ENCODE data around the gene UBA1.

Gene UBA1

GRCh38 chrX:47170861-47171692 is 22.6 kb upstream of the UBA1 start:
- peaks cover 51% of the 10 kb centered on the region for H3K36me3 ChIP-seq (ENCODE audit: insufficient read depth, low read length)
- H3K9me3 ChIP-seq (ENCODE audit: insufficient read depth, low read depth, low read length) = no peaks in the 10 kb centered on the region
- no peak overlapping the region for H3K9ac ChIP-seq (ENCODE audit: low read depth, low read length)
- no peak overlapping the region for H3K27ac ChIP-seq (ENCODE audit: low read depth, low read length)
- WGBS = 93% methylated on average over 32 of the region's 34 CpGs
- H3K4me3 ChIP-seq (ENCODE audit: low read length) = no peak overlapping the region
- H3K4me1 ChIP-seq (ENCODE audit: insufficient read depth, low read length) = no peaks in the 10 kb centered on the region
- H3K27me3 ChIP-seq (ENCODE audit: insufficient read depth, low read length) = no peaks in the 10 kb centered on the region

- Histone ChIP-seq H3K9ac (ENCODE audit: low read depth, low read length) (no peak overlapping the region), H3K4me3 (ENCODE audit: low read length) (no peak overlapping the region), H3K27me3 (ENCODE audit: insufficient read depth, low read length) (no peaks in the 10 kb centered on the region), H3K27ac (ENCODE audit: low read depth, low read length) (no peak overlapping the region), H3K36me3 (ENCODE audit: insufficient read depth, low read length) (peaks cover 61% of the 10 kb centered on the region), H3K9me3 (ENCODE audit: insufficient read depth, low read depth, low read length) (no peaks in the 10 kb centered on the region), H3K4me1 (ENCODE audit: insufficient read depth, low read length) (no peaks in the 10 kb centered on the region)
- 98% methylated on average over 2 of the region's 2 CpGs for WGBS
Observed at GRCh38 chrX:47171996-47172395, 21.6 kb upstream of the UBA1 start.

- H3K4me1 ChIP-seq (ENCODE audit: insufficient read depth, low read length) = no peaks in the 10 kb centered on the region
- peaks cover 66% of the 10 kb centered on the region for H3K36me3 ChIP-seq (ENCODE audit: insufficient read depth, low read length)
- WGBS = 92% methylated on average over 7 of the region's 7 CpGs
- no peaks in the 10 kb centered on the region for H3K9me3 ChIP-seq (ENCODE audit: insufficient read depth, low read depth, low read length)
- no peak overlapping the region for H3K27ac ChIP-seq (ENCODE audit: low read depth, low read length)
- H3K4me3 ChIP-seq (ENCODE audit: low read length) = no peak overlapping the region
- H3K9ac ChIP-seq (ENCODE audit: low read depth, low read length) = no peak overlapping the region
- H3K27me3 ChIP-seq (ENCODE audit: insufficient read depth, low read length) = no peaks in the 10 kb centered on the region
Observed at GRCh38 chrX:47172549-47172948, 21.1 kb upstream of the UBA1 start.

- H3K9me3 ChIP-seq (ENCODE audit: insufficient read depth, low read depth, low read length) = no peaks in the 10 kb centered on the region
- no peaks in the 10 kb centered on the region for H3K27me3 ChIP-seq (ENCODE audit: insufficient read depth, low read length)
- no peak overlapping the region for H3K9ac ChIP-seq (ENCODE audit: low read depth, low read length)
- no peak overlapping the region for H3K4me3 ChIP-seq (ENCODE audit: low read length)
- H3K27ac ChIP-seq (ENCODE audit: low read depth, low read length) = no peak overlapping the region
- H3K4me1 ChIP-seq (ENCODE audit: insufficient read depth, low read length) = no peaks in the 10 kb centered on the region
- H3K36me3 ChIP-seq (ENCODE audit: insufficient read depth, low read length) = peaks cover 71% of the 10 kb centered on the region
- WGBS = 94% methylated on average over 17 of the region's 18 CpGs
Observed at GRCh38 chrX:47172971-47173792, 20.4 kb upstream of the UBA1 start.

GRCh38 chrX:47174376-47174775 is 19.3 kb upstream of the UBA1 start:
- Histone ChIP-seq H3K27ac (ENCODE audit: low read depth, low read length) (no peak overlapping the region), H3K9ac (ENCODE audit: low read depth, low read length) (no peak overlapping the region), H3K9me3 (ENCODE audit: insufficient read depth, low read depth, low read length) (no peaks in the 10 kb centered on the region), H3K36me3 (ENCODE audit: insufficient read depth, low read length) (peaks cover 74% of the 10 kb centered on the region), H3K4me3 (ENCODE audit: low read length) (no peak overlapping the region), H3K27me3 (ENCODE audit: insufficient read depth, low read length) (no peaks in the 10 kb centered on the region), H3K4me1 (ENCODE audit: insufficient read depth, low read length) (no peaks in the 10 kb centered on the region)
- 94% methylated on average over 12 of the region's 12 CpGs for WGBS

- Histone ChIP-seq H3K9ac (ENCODE audit: low read depth, low read length) (no peak overlapping the region), H3K9me3 (ENCODE audit: insufficient read depth, low read depth, low read length) (no peaks in the 10 kb centered on the region), H3K4me3 (ENCODE audit: low read length) (no peak overlapping the region), H3K27ac (ENCODE audit: low read depth, low read length) (no peak overlapping the region), H3K4me1 (ENCODE audit: insufficient read depth, low read length) (no peaks in the 10 kb centered on the region), H3K36me3 (ENCODE audit: insufficient read depth, low read length) (peaks cover 73% of the 10 kb centered on the region), H3K27me3 (ENCODE audit: insufficient read depth, low read length) (no peaks in the 10 kb centered on the region)
- 95% methylated on average over 23 of the region's 23 CpGs for whole genome bisulfite sequencing
Observed at GRCh38 chrX:47174846-47175587, 18.6 kb upstream of the UBA1 start.

GRCh38 chrX:47175588-47175980 is 18.0 kb upstream of the UBA1 start:
- peaks cover 73% of the 10 kb centered on the region for H3K36me3 ChIP-seq (ENCODE audit: insufficient read depth, low read length)
- no peaks in the 10 kb centered on the region for H3K4me1 ChIP-seq (ENCODE audit: insufficient read depth, low read length)
- no peak overlapping the region for H3K27ac ChIP-seq (ENCODE audit: low read depth, low read length)
- H3K27me3 ChIP-seq (ENCODE audit: insufficient read depth, low read length) = no peaks in the 10 kb centered on the region
- H3K4me3 ChIP-seq (ENCODE audit: low read length) = no peak overlapping the region
- WGBS = 93% methylated on average over 12 of the region's 12 CpGs
- no peaks in the 10 kb centered on the region for H3K9me3 ChIP-seq (ENCODE audit: insufficient read depth, low read depth, low read length)
- H3K9ac ChIP-seq (ENCODE audit: low read depth, low read length) = no peak overlapping the region

- peaks cover 74% of the 10 kb centered on the region for H3K36me3 ChIP-seq (ENCODE audit: insufficient read depth, low read length)
- no peak overlapping the region for H3K9ac ChIP-seq (ENCODE audit: low read depth, low read length)
- no peaks in the 10 kb centered on the region for H3K9me3 ChIP-seq (ENCODE audit: insufficient read depth, low read depth, low read length)
- WGBS = 93% methylated on average over 22 of the region's 23 CpGs
- H3K4me1 ChIP-seq (ENCODE audit: insufficient read depth, low read length) = no peaks in the 10 kb centered on the region
- no peak overlapping the region for H3K4me3 ChIP-seq (ENCODE audit: low read length)
- no peaks in the 10 kb centered on the region for H3K27me3 ChIP-seq (ENCODE audit: insufficient read depth, low read length)
- H3K27ac ChIP-seq (ENCODE audit: low read depth, low read length) = no peak overlapping the region
Observed at GRCh38 chrX:47176101-47176740, 17.4 kb upstream of the UBA1 start.

- Histone ChIP-seq H3K27ac (ENCODE audit: low read depth, low read length) (no peak overlapping the region), H3K4me1 (ENCODE audit: insufficient read depth, low read length) (no peaks in the 10 kb centered on the region), H3K4me3 (ENCODE audit: low read length) (no peak overlapping the region), H3K36me3 (ENCODE audit: insufficient read depth, low read length) (peaks cover 75% of the 10 kb centered on the region), H3K9ac (ENCODE audit: low read depth, low read length) (no peak overlapping the region), H3K27me3 (ENCODE audit: insufficient read depth, low read length) (no peaks in the 10 kb centered on the region), H3K9me3 (ENCODE audit: insufficient read depth, low read depth, low read length) (no peaks in the 10 kb centered on the region)
- 48% methylated on average over 2 of the region's 2 CpGs for WGBS
Observed at GRCh38 chrX:47177079-47177478, 16.6 kb upstream of the UBA1 start.

- H3K27ac ChIP-seq (ENCODE audit: low read depth, low read length) = no peak overlapping the region
- H3K9ac ChIP-seq (ENCODE audit: low read depth, low read length) = no peak overlapping the region
- H3K36me3 ChIP-seq (ENCODE audit: insufficient read depth, low read length) = peaks cover 74% of the 10 kb centered on the region
- 92% methylated on average over 5 of the region's 5 CpGs for WGBS
- no peak overlapping the region for H3K4me3 ChIP-seq (ENCODE audit: low read length)
- no peaks in the 10 kb centered on the region for H3K4me1 ChIP-seq (ENCODE audit: insufficient read depth, low read length)
- no peaks in the 10 kb centered on the region for H3K9me3 ChIP-seq (ENCODE audit: insufficient read depth, low read depth, low read length)
- no peaks in the 10 kb centered on the region for H3K27me3 ChIP-seq (ENCODE audit: insufficient read depth, low read length)
Observed at GRCh38 chrX:47178337-47178736, 15.3 kb upstream of the UBA1 start.
